Measurements from ENCODE around the gene AEN.

AEN gene

DNA sequence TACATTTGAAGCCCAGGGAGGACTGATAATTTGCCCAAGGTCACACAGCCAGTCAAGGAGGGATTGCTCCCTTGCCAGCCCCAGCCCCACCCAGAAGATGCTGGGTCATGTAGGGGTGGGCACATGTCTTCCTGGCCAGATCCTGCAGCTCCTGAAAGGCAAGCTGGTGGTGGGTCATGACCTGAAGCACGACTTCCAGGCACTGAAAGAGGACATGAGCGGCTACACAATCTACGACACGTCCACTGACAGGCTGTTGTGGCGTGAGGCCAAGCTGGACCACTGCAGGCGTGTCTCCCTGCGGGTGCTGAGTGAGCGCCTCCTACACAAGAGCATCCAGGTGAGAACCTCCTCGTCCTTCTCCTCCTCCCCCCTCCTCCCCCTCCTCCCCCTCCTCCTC lies 30.8 kb downstream of the AEN start:
- Histone ChIP-seq H3K4me2 (ENCODE audit: low read depth, low read length, poor library complexity, severe bottlenecking) (no peak overlapping the region), H3K36me3 (ENCODE audit: insufficient read depth, low read length) (no peaks in the 10 kb centered on the region), H3K4me1 (ENCODE audit: insufficient read depth, low read length, poor library complexity, severe bottlenecking) (peaks cover 3% of the 10 kb centered on the region), H3K9ac (ENCODE audit: low read depth, low read length, poor library complexity, severe bottlenecking) (no peak overlapping the region), H3K27me3 (ENCODE audit: insufficient read depth, low read length, poor library complexity, severe bottlenecking) (no peaks in the 10 kb centered on the region), H3K9me2 (replicated peaks; ENCODE audit: low read depth, low read length) (no peaks in the 10 kb centered on the region), H3K79me2 (ENCODE audit: insufficient read depth, low read length) (no peaks in the 10 kb centered on the region), H2AFZ (ENCODE audit: low read length) (no peak overlapping the region), H3K9me3 (ENCODE audit: insufficient read depth, low read depth, low read length) (no peaks in the 10 kb centered on the region), H4K20me1 (ENCODE audit: insufficient read depth, low read length, poor library complexity, severe bottlenecking) (no peaks in the 10 kb centered on the region), H3K4me3 (ENCODE audit: low read length, poor library complexity, severe bottlenecking) (no peak overlapping the region), H3F3A (ENCODE audit: low read depth) (no peaks in the 10 kb centered on the region)
- TF ChIP-seq CTCF (conservative IDR thresholded peaks at IDR 0.05; ENCODE audit: low read length) (no peak), EZH2phosphoT487 (IDR thresholded peaks at IDR 0.05; ENCODE audit: borderline replicate concordance) (no peak)

DNA sequence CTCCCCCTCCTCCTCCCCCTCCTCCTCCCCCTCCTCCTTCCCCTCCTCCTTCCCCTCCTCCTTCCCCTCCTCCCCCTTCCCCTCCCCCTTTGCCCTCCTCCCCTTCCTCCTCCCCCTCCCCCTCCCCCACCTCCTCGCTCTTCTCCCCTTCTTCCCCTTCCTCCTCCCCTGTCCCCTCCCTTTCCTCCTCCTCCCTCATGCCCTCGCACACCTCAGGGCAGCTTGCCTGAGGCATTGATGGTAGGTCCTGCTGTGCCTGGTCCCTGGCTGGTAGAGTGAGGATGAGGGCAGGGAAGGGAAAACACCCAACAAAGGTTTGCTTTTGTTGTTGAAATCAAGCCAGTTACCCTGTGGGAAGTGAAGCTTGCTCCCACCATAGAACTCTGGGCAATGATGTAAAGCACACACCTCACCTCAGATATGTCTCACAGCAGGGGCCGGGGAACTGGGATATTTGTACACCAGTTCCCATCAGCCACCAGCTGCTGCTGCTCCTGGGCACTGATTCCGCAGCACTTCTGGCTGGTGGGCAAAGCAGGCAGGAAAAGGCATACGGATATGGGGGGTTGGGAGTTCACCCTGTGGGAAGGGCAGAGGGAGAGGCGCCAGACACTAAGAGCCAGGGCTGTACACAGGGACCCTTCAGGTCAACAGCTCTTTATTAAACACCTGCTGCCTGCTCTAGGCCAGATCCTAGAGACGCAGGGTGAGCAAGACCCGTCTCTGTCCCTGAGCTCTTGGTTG lies 31.5 kb downstream of the AEN start:
- Histone ChIP-seq H3K9me2 (replicated peaks; ENCODE audit: low read depth, low read length) (no peaks in the 10 kb centered on the region), H3K27me3 (ENCODE audit: insufficient read depth, low read length, poor library complexity, severe bottlenecking) (no peaks in the 10 kb centered on the region), H4K20me1 (ENCODE audit: insufficient read depth, low read length, poor library complexity, severe bottlenecking) (no peaks in the 10 kb centered on the region), H3K4me2 (ENCODE audit: low read depth, low read length, poor library complexity, severe bottlenecking) (no peak overlapping the region), H3K9me3 (ENCODE audit: insufficient read depth, low read depth, low read length) (no peaks in the 10 kb centered on the region), H3K4me1 (ENCODE audit: insufficient read depth, low read length, poor library complexity, severe bottlenecking) (peaks cover 3% of the 10 kb centered on the region), H2AFZ (ENCODE audit: low read length) (no peak overlapping the region), H3K79me2 (ENCODE audit: insufficient read depth, low read length) (no peaks in the 10 kb centered on the region), H3F3A (ENCODE audit: low read depth) (no peaks in the 10 kb centered on the region), H3K4me3 (ENCODE audit: low read length, poor library complexity, severe bottlenecking) (no peak overlapping the region), H3K36me3 (ENCODE audit: insufficient read depth, low read length) (no peaks in the 10 kb centered on the region), H3K9ac (ENCODE audit: low read depth, low read length, poor library complexity, severe bottlenecking) (no peak overlapping the region)
- TF ChIP-seq EZH2phosphoT487 (IDR thresholded peaks at IDR 0.05; ENCODE audit: borderline replicate concordance) (no peak), CTCF (conservative IDR thresholded peaks at IDR 0.05; ENCODE audit: low read length) (no peak)

GRCh38 chr15:88653200-88654064 lies 32.3 kb downstream of the AEN start:
- no peaks in the 10 kb centered on the region for H3K27me3 ChIP-seq (ENCODE audit: insufficient read depth, low read length, poor library complexity, severe bottlenecking)
- no peaks in the 10 kb centered on the region for H3F3A ChIP-seq (ENCODE audit: low read depth)
- no peaks in the 10 kb centered on the region for H4K20me1 ChIP-seq (ENCODE audit: insufficient read depth, low read length, poor library complexity, severe bottlenecking)
- no peak overlapping the region for H3K4me3 ChIP-seq (ENCODE audit: low read length, poor library complexity, severe bottlenecking)
- no peaks in the 10 kb centered on the region for H3K9me3 ChIP-seq (ENCODE audit: insufficient read depth, low read depth, low read length)
- no peaks in the 10 kb centered on the region for H3K36me3 ChIP-seq (ENCODE audit: insufficient read depth, low read length)
- H2AFZ ChIP-seq (ENCODE audit: low read length) = no peak overlapping the region
- no peaks in the 10 kb centered on the region for H3K79me2 ChIP-seq (ENCODE audit: insufficient read depth, low read length)
- H3K4me1 ChIP-seq (ENCODE audit: insufficient read depth, low read length, poor library complexity, severe bottlenecking) = peaks cover 3% of the 10 kb centered on the region
- H3K9me2 ChIP-seq (replicated peaks; ENCODE audit: low read depth, low read length) = no peaks in the 10 kb centered on the region
- H3K9ac ChIP-seq (ENCODE audit: low read depth, low read length, poor library complexity, severe bottlenecking) = no peak overlapping the region
- TF ChIP-seq CTCF (conservative IDR thresholded peaks at IDR 0.05; ENCODE audit: low read length) = no peak
- TF ChIP-seq EZH2phosphoT487 (IDR thresholded peaks at IDR 0.05; ENCODE audit: borderline replicate concordance) = no peak
- no peak overlapping the region for H3K4me2 ChIP-seq (ENCODE audit: low read depth, low read length, poor library complexity, severe bottlenecking)
